ENCODE results near the gene FOXP2.

The FOXP2 gene

GRCh38 chr7:114740095-114740494 is 325.5 kb downstream of the FOXP2 start:
- FAIRE-seq = no peak

- no peak for FAIRE-seq
Observed at GRCh38 chr7:114740941-114741340, 326.3 kb downstream of the FOXP2 start.

GRCh38 chr7:114741911-114742310 is 327.3 kb downstream of the FOXP2 start:
- FAIRE-seq = no peak

Data from colon (tissue), 2 donors.